ENCODE measurements around the gene BUB3.

Gene BUB3

DNA sequence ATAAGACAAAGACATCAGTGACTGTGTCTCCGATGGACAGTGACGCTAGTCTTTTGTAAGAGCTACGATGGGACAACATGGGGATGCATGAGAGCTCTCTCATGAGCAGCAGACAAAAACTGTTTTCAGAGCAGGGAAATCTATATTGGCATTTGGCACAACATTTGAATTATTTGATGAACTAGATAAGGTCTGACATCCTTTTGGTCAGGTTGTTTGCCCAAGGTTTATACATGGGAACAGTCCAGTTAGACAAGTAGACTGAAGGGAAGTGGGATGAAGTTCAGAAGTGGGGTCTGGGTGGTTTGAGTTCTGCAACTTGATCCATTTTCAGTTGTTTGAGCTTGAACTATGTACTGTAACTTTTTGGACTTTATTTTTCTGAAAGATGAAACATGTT is 50.8 kb downstream of the BUB3 start:
- no peak for DNase-seq

GRCh38 chr10:123212063-123212462 is 57.9 kb downstream of the BUB3 start:
- no peak for DNase-seq

- DNase-seq = no peak
These were observed 58.4 kb downstream of the BUB3 start for GRCh38 chr10:123212640-123213039.

DNA sequence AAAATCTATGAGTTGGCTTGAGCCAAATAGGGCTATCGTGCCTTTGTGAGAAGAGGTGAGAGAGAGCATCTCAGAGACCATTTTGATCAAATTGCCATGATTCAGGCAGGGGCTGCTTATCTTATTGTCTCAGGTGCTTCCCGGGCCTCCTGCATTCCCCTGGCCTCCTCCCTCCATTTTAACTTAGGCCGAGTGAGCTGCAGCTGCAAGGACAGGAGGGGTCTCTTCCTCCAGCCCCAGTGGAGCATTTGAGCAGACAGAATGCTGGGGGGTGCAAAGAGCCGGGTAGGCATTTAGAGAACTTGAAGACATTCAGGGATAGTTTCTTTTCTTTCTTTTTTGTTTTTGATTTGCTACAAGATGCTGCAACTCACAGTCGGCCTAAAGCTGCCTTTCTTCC is 59.0 kb downstream of the BUB3 start:
- DNase-seq = no peak
